HepG2 (cell line): ENCODE measurements around the gene ZMYND8. TPM values are rescaled to one million over a fixed set of nuclear protein-coding genes. Genes with fewer than 3 reads are reported as not detected.

ENCODE experiments used
- CBX1 ChIP-seq: IDR thresholded peaks from one replicate; pipeline ENCODE4 v1.6.1; 2016; ENCODE audit warnings: antibody characterized with exemption, low read depth
- DR1 ChIP-seq: sonication (generic); formaldehyde crosslinking; IDR thresholded peaks from 2 replicates; pipeline ENCODE4 v1.8.0; 2021; ENCODE audit warnings: mild to moderate bottlenecking, missing genetic modification reagents, inconsistent platforms
- ETV5 ChIP-seq: IDR thresholded peaks from 2 replicates; pipeline ENCODE4 v1.6.1; 2018; ENCODE audit warnings: missing biosample characterization, missing genetic modification reagents, inconsistent platforms, borderline replicate concordance
- HMGXB3 ChIP-seq: sonication (generic); formaldehyde crosslinking; IDR thresholded peaks from 2 replicates; pipeline ENCODE4 v1.4.0; 2020; ENCODE audit warnings: missing genetic modification reagents, borderline replicate concordance
- IKZF1 ChIP-seq: fragments of 450-650 bp; IDR thresholded peaks from 2 replicates; pipeline ENCODE4 v1.7.1; 2016
- KLF16 ChIP-seq, 2 experiments: sonication (generic) in 1 of 2; formaldehyde crosslinking in 1 of 2; IDR thresholded peaks; 2 replicates each; pipeline versions ENCODE4 v1.6.1 to v1.8.0; 2016 to 2023; ENCODE audit warnings: missing genetic modification reagents in 2 of 2, missing compliant biosample characterization in 1 of 2
- MIER3 ChIP-seq: IDR thresholded peaks from 2 replicates; pipeline ENCODE4 v1.6.1; 2016; ENCODE audit warnings: missing compliant biosample characterization, borderline replicate concordance
- NBN ChIP-seq: fragments of 450-650 bp; conservative IDR thresholded peaks from 2 replicates; pipeline ENCODE4 v1.6.1; 2017
- POLR2A ChIP-seq, 2 experiments: IDR thresholded peaks; 2 replicates each; pipeline ENCODE4 v1.6.1; 2011; ENCODE audit warnings: low read depth in 2 of 2, low read length in 2 of 2, mild to moderate bottlenecking in 1 of 2, moderate library complexity in 1 of 2; ENCODE audit not compliant: insufficient read depth in 1 of 2
- RCOR2 ChIP-seq: IDR thresholded peaks from 2 replicates; pipeline ENCODE4 v1.6.1; 2016; ENCODE audit warnings: missing biosample characterization, missing genetic modification reagents
- SP4 ChIP-seq: sonication (generic); formaldehyde crosslinking; IDR thresholded peaks from 2 replicates; pipeline ENCODE4 v1.8.1; 2023; ENCODE audit warnings: mild to moderate bottlenecking, missing genetic modification reagents
- STAT5B ChIP-seq: sonication (generic); formaldehyde crosslinking; IDR thresholded peaks from 2 replicates; pipeline ENCODE4 v1.4.0; 2020; ENCODE audit warnings: missing genetic modification reagents
- ZHX1 ChIP-seq: sonication (generic); formaldehyde crosslinking; IDR thresholded peaks from 2 replicates; pipeline ENCODE4 v1.8.1; 2022; ENCODE audit warnings: low read depth, mild to moderate bottlenecking, missing genetic modification reagents
- ZNF24 ChIP-seq: fragments of 450-650 bp; IDR thresholded peaks from 2 replicates; pipeline ENCODE4 v1.6.1; 2017; ENCODE audit warnings: antibody characterized with exemption, mild to moderate bottlenecking
- ZNF484 ChIP-seq: sonication (generic); formaldehyde crosslinking; IDR thresholded peaks from 2 replicates; pipeline ENCODE4 v1.5.1; 2020; ENCODE audit warnings: mild to moderate bottlenecking, low read depth, missing genetic modification reagents, borderline replicate concordance
- ZNF670 ChIP-seq: sonication (generic); formaldehyde crosslinking; IDR thresholded peaks from 2 replicates; pipeline ENCODE4 v1.8.0; 2022; ENCODE audit warnings: mild to moderate bottlenecking, missing genetic modification reagents, borderline replicate concordance
- ZNF775 ChIP-seq: sonication (generic); formaldehyde crosslinking; IDR thresholded peaks from 2 replicates; pipeline ENCODE4 v1.4.0; 2020; ENCODE audit warnings: missing genetic modification reagents, mild to moderate bottlenecking, moderate library complexity, borderline replicate concordance
- ZNF879 ChIP-seq: sonication (generic); formaldehyde crosslinking; IDR thresholded peaks from 2 replicates; pipeline ENCODE4 v1.8.1; 2023; ENCODE audit warnings: missing genetic modification reagents
- polyA plus RNA-seq, 8 experiments: library from polyadenylated mRNA; depleted of rRNA in 3 of 8; stranded (reverse) in 7 of 8; unstranded in 1 of 8; fragments of >200 nt; fragmentation: Illumina TruSeq in 4 of 8; extraction: Trizol in 4 of 8; gene quantifications; 2 replicates each; pipeline versions ENCODE4 v1.2.1 to v1.2.3, GENCODE V29; 2011 to 2016; ENCODE audit warnings: low read depth in 4 of 8, missing spikeins in 1 of 8, mixed read lengths in 1 of 8; ENCODE audit not compliant: insufficient read depth in 1 of 8
- total RNA-seq, 5 experiments: library from RNA; depleted of rRNA; stranded (reverse); fragments of >200 nt; fragmentation: Illumina TruSeq; extraction: Trizol; gene quantifications; 2 replicates each; pipeline ENCODE4 v1.2.3, GENCODE V29; 2016; ENCODE audit warnings: low read depth in 1 of 5
- TF ChIP-seq, protein P1 (sequence below): sonication (generic); formaldehyde crosslinking; IDR thresholded peaks from 2 replicates; pipeline ENCODE4 v1.4.0; 2020; ENCODE audit warnings: mild to moderate bottlenecking, missing genetic modification reagents
- TF ChIP-seq, protein P2 (sequence below): IDR thresholded peaks from 2 replicates; pipeline ENCODE4 v1.6.1; 2012; ENCODE audit warnings: low read length, improper control_type of control experiment
- TF ChIP-seq, protein P3 (sequence below): sonication (generic); formaldehyde crosslinking; IDR thresholded peaks from 2 replicates; pipeline ENCODE4 v1.5.0; 2020; ENCODE audit warnings: missing genetic modification reagents, mild to moderate bottlenecking, borderline replicate concordance

Gene ZMYND8
- total and polyA plus RNA-seq, 2 of the 13 experiments (the other 11 are each of a cell fraction or from before 2014, with no cell fraction given) = 53.9 to 84.7 TPM

DNA sequence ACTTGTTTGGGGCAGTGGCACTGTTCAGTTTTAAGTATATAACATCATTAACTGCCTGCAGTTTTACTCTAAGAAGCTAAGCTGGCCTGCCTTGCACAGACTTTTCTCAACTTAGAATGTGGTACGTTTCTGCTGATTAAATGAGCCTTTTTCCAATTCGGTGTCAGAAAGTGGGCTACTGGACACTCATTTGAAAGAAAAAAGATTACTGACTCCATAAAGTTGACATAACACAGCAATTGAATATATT, 2.1 kb downstream of the ZMYND8 start (continued):
- no peak for TF ChIP-seq ZNF775
- TF ChIP-seq ZHX1 (CRISPR knock-in tag) = no peak
- no peak for TF ChIP-seq ZNF484 (CRISPR knock-in tag)
- 0 out of 4 replicates have a peak, but pooled peaks of 1 of the 2 experiments have one; percentile 1 for TF ChIP-seq POLR2A (IDR thresholded peaks at IDR 0.05; ENCODE audit: insufficient read depth in 1 of 2, low read depth in 2 of 2, low read length in 2 of 2)
- TF ChIP-seq DR1 = no peak
- TF ChIP-seq, protein P1, sequence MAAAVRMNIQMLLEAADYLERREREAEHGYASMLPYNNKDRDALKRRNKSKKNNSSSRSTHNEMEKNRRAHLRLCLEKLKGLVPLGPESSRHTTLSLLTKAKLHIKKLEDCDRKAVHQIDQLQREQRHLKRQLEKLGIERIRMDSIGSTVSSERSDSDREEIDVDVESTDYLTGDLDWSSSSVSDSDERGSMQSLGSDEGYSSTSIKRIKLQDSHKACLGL (CRISPR knock-in tag) = no peak
- TF ChIP-seq, protein P2, sequence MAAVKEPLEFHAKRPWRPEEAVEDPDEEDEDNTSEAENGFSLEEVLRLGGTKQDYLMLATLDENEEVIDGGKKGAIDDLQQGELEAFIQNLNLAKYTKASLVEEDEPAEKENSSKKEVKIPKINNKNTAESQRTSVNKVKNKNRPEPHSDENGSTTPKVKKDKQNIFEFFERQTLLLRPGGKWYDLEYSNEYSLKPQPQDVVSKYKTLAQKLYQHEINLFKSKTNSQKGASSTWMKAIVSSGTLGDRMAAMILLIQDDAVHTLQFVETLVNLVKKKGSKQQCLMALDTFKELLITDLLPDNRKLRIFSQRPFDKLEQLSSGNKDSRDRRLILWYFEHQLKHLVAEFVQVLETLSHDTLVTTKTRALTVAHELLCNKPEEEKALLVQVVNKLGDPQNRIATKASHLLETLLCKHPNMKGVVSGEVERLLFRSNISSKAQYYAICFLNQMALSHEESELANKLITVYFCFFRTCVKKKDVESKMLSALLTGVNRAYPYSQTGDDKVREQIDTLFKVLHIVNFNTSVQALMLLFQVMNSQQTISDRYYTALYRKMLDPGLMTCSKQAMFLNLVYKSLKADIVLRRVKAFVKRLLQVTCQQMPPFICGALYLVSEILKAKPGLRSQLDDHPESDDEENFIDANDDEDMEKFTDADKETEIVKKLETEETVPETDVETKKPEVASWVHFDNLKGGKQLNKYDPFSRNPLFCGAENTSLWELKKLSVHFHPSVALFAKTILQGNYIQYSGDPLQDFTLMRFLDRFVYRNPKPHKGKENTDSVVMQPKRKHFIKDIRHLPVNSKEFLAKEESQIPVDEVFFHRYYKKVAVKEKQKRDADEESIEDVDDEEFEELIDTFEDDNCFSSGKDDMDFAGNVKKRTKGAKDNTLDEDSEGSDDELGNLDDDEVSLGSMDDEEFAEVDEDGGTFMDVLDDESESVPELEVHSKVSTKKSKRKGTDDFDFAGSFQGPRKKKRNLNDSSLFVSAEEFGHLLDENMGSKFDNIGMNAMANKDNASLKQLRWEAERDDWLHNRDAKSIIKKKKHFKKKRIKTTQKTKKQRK = no peak
- TF ChIP-seq ZNF879 (CRISPR knock-in tag) = 0 out of 2 replicates have a peak, but pooled peaks have one; percentile 65
- no peak for TF ChIP-seq ZNF24
- no peak for TF ChIP-seq IKZF1
- no peak for TF ChIP-seq STAT5B (CRISPR knock-in tag)
- TF ChIP-seq, protein P3, sequence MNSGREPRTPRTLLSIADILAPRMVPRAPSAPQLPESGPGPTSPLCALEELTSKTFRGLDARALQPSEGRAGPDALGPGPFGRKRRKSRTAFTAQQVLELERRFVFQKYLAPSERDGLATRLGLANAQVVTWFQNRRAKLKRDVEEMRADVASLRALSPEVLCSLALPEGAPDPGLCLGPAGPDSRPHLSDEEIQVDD = no peak
- TF ChIP-seq NBN = no peak
- no peak for TF ChIP-seq ETV5
- no peak for TF ChIP-seq SP4 (CRISPR knock-in tag)
- TF ChIP-seq CBX1 = no peak
- no peak for TF ChIP-seq RCOR2
- TF ChIP-seq ZNF670 (CRISPR knock-in tag) = 0 out of 2 replicates have a peak, but pooled peaks have one; percentile 31
- TF ChIP-seq KLF16 (CRISPR knock-in tag; IDR thresholded peaks at IDR 0.05) = no peak
- TF ChIP-seq MIER3 (CRISPR knock-in tag) = no peak
- no peak for TF ChIP-seq HMGXB3
